ENCODE measurements around the gene CDHR3.

The CDHR3 gene

DNA sequence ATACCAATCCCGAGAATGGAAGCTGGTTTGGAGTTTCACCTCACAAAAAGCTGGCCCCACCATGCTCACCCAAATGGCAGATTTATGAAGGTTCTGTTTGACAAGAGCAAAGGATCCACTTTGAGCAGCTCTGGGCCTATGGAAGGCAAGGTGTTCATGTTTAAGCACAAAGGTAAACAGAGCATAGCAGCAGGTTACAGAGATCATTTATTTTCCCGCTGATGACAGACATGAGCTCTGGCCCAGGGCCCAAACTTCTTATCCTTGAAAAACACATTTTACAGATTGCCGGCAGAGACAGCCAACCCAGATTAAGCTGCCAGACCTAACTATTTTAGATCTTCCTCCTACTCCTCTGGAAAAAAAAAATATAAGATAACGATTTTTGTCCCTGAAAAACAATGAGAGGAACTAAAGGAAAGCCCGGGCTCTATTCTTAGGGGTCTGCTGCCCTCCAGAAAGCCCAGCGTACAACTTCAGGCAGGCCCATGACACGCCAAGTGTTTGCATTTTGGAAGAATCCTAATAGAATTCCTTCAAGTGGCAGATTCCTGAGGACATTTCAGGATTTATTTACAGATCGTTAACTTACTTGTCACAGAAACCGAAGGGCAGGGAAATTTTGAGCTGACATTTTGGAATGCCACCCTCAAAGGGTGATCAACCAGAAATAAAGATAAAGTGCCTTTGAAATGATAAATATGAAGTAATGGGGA lies 109.1 kb downstream of the CDHR3 start:
- Histone ChIP-seq H3K4me3 (no peak overlapping the region), H3K27ac (peak overlapping the region; percentile 18 to 96 (median 81))

DNA sequence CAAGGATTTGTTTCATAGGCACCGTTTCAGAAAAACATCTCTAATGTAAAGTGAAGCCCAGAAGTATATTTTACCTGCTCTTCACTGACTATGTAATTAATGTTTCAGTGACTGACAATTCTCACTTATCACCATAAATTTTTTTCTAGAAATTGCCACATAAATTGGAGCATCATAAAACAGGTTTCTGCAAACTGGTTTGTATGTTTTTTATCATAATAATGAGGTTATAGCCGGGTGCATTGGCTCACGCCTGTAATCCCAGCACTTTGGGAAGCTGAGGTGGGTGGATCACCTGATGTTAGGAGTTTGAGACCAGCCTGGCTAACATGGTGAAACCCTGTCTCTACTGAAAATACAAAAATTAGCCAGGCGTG lies 109.6 kb downstream of the CDHR3 start:
- H3K27ac ChIP-seq: peak overlapping the region in 17 of 21 experiments; percentile 46 to 96 (median 84)
- no peak overlapping the region for H3K4me3 ChIP-seq

GRCh38 chr7:106073701-106074100 lies 110.6 kb downstream of the CDHR3 start:
- Histone ChIP-seq H3K27ac (peak overlapping the region in 5 of 21 experiments; percentile 1 to 87 (median 28)), H3K4me3 (no peak overlapping the region)

GRCh38 chr7:106074257-106074656 lies 111.2 kb downstream of the CDHR3 start:
- H3K27ac ChIP-seq: peak overlapping the region in 1 of 21 experiments; percentile 87
- no peak overlapping the region for H3K4me3 ChIP-seq

- Histone ChIP-seq H3K4me3 (no peak overlapping the region), H3K27ac (no peak overlapping the region)
Observed at GRCh38 chr7:106075937-106076336, 112.9 kb downstream of the CDHR3 start.

GRCh38 chr7:106076537-106076936 lies 113.5 kb downstream of the CDHR3 start:
- Histone ChIP-seq H3K27ac (no peak overlapping the region), H3K4me3 (no peak overlapping the region)

GRCh38 chr7:106080300-106080987 lies 117.4 kb downstream of the CDHR3 start:
- Histone ChIP-seq H3K27ac (no peak overlapping the region), H3K4me3 (no peak overlapping the region)

DNA sequence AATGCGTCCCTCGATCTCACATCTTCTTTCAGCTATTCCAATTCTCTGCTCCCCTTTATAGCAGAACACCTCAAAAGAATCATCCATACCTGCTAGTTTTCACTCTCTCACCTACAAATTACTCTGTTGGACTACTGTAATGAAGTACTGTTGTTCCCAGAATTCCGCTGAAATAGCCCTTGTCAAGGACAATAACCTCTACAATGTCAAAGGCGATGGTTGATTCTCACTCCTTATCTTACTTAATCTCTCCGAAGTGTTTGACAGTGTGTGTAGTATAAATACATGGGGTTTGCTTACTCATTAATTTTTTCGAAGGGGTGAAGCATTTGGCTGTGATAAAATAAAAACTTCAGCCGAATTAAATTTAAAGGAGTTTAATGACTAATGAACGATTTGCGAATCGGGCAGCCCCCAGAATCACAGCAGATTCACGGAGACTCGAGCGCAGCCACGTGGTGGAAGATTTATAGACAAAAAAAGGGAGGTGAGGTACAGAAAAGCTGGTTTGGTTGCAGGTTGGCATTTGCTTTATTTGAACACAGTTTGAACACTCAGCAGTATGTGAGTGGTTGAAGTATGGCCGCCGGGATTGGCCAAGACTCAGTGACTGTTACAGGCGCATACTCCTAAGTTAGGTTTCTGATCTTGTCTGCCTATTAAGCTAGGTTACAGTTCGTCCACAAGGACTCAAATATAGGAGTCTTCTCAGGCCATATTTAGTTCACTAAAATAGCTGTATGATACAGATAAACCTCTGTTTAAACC lies 119.2 kb downstream of the CDHR3 start:
- no peak overlapping the region for H3K4me3 ChIP-seq
- no peak overlapping the region for H3K27ac ChIP-seq
